ENCODE measurements around the gene FKBP15. TPM values are rescaled to one million over a fixed set of nuclear protein-coding genes. Genes with fewer than 3 reads are reported as not detected.
"Not testable (repeated sequence)": the region's sequence is repeated elsewhere in the genome, so short reads cannot be mapped to it uniquely, and the experiment has no call there.

Gene FKBP15
- total RNA-seq, 1 experiment from 2014 or later, result 17.6 TPM

DNA sequence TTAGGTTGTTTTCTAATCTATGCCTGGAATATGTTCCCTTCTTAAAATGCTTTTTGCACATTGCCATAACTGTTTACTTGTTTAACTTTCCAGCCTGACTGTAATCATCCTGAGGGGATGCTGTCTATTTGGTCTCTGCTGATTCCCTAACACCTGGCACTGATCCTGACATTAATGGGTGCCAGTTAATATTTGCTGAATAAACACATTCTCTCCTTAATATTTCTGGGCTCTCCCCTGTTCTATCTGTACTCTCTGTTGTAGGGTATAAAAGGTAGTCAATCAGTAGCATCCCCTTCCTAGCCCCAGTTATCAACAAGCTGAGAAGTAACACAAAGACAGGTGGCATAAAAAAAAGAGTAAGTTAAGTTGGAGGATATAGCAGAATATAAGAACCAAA is 91.6 kb downstream of the FKBP15 start:
- H3K4me1 ChIP-seq (ENCODE audit: control insufficient read depth, insufficient read depth, low read length), result no peaks in the 10 kb centered on the region
- no peaks in the 10 kb centered on the region for H3K36me3 ChIP-seq (ENCODE audit: control insufficient read depth, insufficient read depth, low read length)
- intact Hi-C loops (cut with micrococcal nuclease; ENCODE audit: unreplicated experiment) (no loop called here), in situ Hi-C loops (cut with HindIII; ENCODE audit: low pct_unique_long_range_greater_than_20kb, low sequenced_read_pairs) (no loop called here)
- BruUV-seq (replicated peaks), result no TSS peak
- ATAC-seq, result no peak
- POLR2A ChIA-PET, result no interaction called here
- TF ChIP-seq TCF7L2 (IDR thresholded peaks at IDR 0.05; ENCODE audit: low read depth, low read length) (no peak), POLR2AphosphoS5 (IDR thresholded peaks at IDR 0.05; ENCODE audit: low read depth, low read length) (no peak), SIN3A (IDR thresholded peaks at IDR 0.05; ENCODE audit: borderline replicate concordance, insufficient read depth, low read depth, low read length) (no peak)
- TF ChIP-seq, protein P1, sequence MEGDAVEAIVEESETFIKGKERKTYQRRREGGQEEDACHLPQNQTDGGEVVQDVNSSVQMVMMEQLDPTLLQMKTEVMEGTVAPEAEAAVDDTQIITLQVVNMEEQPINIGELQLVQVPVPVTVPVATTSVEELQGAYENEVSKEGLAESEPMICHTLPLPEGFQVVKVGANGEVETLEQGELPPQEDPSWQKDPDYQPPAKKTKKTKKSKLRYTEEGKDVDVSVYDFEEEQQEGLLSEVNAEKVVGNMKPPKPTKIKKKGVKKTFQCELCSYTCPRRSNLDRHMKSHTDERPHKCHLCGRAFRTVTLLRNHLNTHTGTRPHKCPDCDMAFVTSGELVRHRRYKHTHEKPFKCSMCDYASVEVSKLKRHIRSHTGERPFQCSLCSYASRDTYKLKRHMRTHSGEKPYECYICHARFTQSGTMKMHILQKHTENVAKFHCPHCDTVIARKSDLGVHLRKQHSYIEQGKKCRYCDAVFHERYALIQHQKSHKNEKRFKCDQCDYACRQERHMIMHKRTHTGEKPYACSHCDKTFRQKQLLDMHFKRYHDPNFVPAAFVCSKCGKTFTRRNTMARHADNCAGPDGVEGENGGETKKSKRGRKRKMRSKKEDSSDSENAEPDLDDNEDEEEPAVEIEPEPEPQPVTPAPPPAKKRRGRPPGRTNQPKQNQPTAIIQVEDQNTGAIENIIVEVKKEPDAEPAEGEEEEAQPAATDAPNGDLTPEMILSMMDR (IDR thresholded peaks at IDR 0.05), result no peak
- TF ChIP-seq, protein P2, sequence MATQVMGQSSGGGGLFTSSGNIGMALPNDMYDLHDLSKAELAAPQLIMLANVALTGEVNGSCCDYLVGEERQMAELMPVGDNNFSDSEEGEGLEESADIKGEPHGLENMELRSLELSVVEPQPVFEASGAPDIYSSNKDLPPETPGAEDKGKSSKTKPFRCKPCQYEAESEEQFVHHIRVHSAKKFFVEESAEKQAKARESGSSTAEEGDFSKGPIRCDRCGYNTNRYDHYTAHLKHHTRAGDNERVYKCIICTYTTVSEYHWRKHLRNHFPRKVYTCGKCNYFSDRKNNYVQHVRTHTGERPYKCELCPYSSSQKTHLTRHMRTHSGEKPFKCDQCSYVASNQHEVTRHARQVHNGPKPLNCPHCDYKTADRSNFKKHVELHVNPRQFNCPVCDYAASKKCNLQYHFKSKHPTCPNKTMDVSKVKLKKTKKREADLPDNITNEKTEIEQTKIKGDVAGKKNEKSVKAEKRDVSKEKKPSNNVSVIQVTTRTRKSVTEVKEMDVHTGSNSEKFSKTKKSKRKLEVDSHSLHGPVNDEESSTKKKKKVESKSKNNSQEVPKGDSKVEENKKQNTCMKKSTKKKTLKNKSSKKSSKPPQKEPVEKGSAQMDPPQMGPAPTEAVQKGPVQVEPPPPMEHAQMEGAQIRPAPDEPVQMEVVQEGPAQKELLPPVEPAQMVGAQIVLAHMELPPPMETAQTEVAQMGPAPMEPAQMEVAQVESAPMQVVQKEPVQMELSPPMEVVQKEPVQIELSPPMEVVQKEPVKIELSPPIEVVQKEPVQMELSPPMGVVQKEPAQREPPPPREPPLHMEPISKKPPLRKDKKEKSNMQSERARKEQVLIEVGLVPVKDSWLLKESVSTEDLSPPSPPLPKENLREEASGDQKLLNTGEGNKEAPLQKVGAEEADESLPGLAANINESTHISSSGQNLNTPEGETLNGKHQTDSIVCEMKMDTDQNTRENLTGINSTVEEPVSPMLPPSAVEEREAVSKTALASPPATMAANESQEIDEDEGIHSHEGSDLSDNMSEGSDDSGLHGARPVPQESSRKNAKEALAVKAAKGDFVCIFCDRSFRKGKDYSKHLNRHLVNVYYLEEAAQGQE (IDR thresholded peaks at IDR 0.05; ENCODE audit: insufficient read depth in 1 of 2, low read depth in 2 of 2, low read length in 1 of 2), result no peak
- DNase-seq (ENCODE audit: low read depth, low spot score), result no peak
- H3K4me3 ChIP-seq (ENCODE audit: low read depth in 2 of 2, low read length in 2 of 2), result no peak overlapping the region
- H3K9me3 ChIP-seq (ENCODE audit: control insufficient read depth, insufficient read depth, low read depth, low read length), result no peaks in the 10 kb centered on the region
- CTCF ChIA-PET, result no interaction called here
- H3K27me3 ChIP-seq (ENCODE audit: control insufficient read depth, insufficient read depth, low read length), result peaks cover 2% of the 10 kb centered on the region
- no peak overlapping the region for H3K27ac ChIP-seq (ENCODE audit: low read length)

DNA sequence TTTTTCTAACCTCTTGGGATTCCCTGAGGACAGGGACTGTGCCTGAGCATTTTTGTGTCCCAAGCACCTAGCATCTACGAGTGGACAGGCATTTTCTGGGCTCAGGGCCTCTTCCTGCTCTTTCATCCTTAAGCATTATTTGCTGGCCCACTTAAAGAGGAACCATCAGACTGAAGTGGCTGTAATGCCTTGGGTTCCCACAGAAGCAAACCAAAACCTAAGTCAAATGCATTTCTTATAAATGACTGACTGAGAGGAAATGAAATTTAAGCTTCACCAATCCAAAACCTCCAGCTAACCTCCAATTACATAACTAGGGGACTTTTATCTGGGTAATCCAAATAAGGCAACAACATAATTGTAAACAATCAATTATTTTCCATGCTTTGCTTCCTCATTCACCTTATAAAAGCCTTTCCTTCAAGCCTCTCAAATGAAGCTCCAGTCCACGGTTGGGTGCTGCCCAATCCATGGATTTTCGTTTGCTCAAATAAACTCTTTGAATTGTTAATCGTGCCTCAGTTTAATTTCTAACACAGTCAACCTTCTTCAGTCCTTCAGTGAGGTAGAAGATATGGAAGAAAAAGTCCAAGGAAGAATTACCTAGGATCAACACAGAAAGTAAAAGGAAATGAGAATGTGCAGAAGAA is 95.6 kb downstream of the FKBP15 start:
- no peak for TF ChIP-seq TCF7L2 (IDR thresholded peaks at IDR 0.05; ENCODE audit: low read depth, low read length)
- no peak for TF ChIP-seq SIN3A (IDR thresholded peaks at IDR 0.05; ENCODE audit: borderline replicate concordance, insufficient read depth, low read depth, low read length)
- TF ChIP-seq POLR2AphosphoS5 (IDR thresholded peaks at IDR 0.05; ENCODE audit: low read depth, low read length), result no peak
- TF ChIP-seq, protein P1 (IDR thresholded peaks at IDR 0.05), result no peak
- TF ChIP-seq, protein P2 (IDR thresholded peaks at IDR 0.05; ENCODE audit: insufficient read depth in 1 of 2, low read depth in 2 of 2, low read length in 1 of 2), result no peak
- ChIA-PET CTCF (no interaction called here), POLR2A (interaction anchor here (0.6 kb wide), 1 partner anchor 25 kb away, joined by 3 read pairs; the partner anchor contains the start of gene SLC31A2)
- Histone ChIP-seq H3K36me3 (ENCODE audit: control insufficient read depth, insufficient read depth, low read length) (no peaks in the 10 kb centered on the region), H3K9me3 (ENCODE audit: control insufficient read depth, insufficient read depth, low read depth, low read length) (no peaks in the 10 kb centered on the region), H3K27ac (ENCODE audit: low read length) (no peak overlapping the region), H3K4me3 (ENCODE audit: low read depth in 2 of 2, low read length in 2 of 2) (no peak overlapping the region), H3K4me1 (ENCODE audit: control insufficient read depth, insufficient read depth, low read length) (no peaks in the 10 kb centered on the region), H3K27me3 (ENCODE audit: control insufficient read depth, insufficient read depth, low read length) (peaks cover 2% of the 10 kb centered on the region; the same call in 1 of the 2 replicates)
- ATAC-seq (no peak), DNase-seq (ENCODE audit: low read depth, low spot score) (no peak)
- no TSS peak for BruUV-seq (replicated peaks)
- intact Hi-C loops (cut with micrococcal nuclease; ENCODE audit: unreplicated experiment), result no loop called here
- in situ Hi-C loops (cut with HindIII; ENCODE audit: low pct_unique_long_range_greater_than_20kb, low sequenced_read_pairs), result no loop called here

DNA sequence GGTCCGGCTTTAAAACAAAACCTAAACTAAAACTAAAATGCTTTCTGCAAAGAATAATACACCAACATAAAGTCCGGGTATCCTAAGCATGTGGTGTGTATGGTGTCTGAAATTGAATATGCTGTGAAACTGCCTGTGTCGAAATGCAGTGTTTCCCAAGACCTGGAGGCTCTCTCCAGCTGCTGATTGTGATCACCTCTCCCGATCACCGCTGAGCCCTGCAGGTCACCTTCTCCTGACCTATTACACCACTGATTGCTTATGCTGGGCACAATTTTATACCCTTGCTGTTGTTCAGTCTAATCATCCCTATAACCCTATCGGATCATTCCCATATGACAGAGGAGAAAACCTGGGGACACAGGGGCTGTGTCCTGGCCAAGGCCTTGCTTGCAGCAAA is 102.2 kb downstream of the FKBP15 start:
- in situ Hi-C loops (cut with HindIII; ENCODE audit: low pct_unique_long_range_greater_than_20kb, low sequenced_read_pairs); ATAC-seq; CTCF ChIA-PET; H3K27ac ChIP-seq (ENCODE audit: low read length); H3K4me1 ChIP-seq (ENCODE audit: control insufficient read depth, insufficient read depth, low read length); intact Hi-C loops (cut with micrococcal nuclease; ENCODE audit: unreplicated experiment); DNase-seq (ENCODE audit: low read depth, low spot score); H3K9me3 ChIP-seq (ENCODE audit: control insufficient read depth, insufficient read depth, low read depth, low read length); H3K4me3 ChIP-seq (ENCODE audit: low read depth in 2 of 2, low read length in 2 of 2); BruUV-seq (replicated peaks); POLR2A ChIA-PET; H3K27me3 ChIP-seq (ENCODE audit: control insufficient read depth, insufficient read depth, low read length); H3K36me3 ChIP-seq (ENCODE audit: control insufficient read depth, insufficient read depth, low read length): not testable (repeated sequence)
